ENCODE results near the gene VAX1.
A peak's percentile ranks its signal among the peaks of the same experiment; 100 is the strongest.

The VAX1 gene

GRCh38 chr10:117170244-117170643 is 32.2 kb upstream of the VAX1 start:
- H3K4me3 ChIP-seq (ENCODE audit: extremely low read depth, insufficient read depth, low read length, poor library complexity, severe bottlenecking) = no peak overlapping the region
- 17 to 19% methylated on average over 5 to 6 of the region's 6 CpGs for WGBS, 2 experiments (ENCODE audit: insufficient coverage in 2 of 2)
- no peaks in the 10 kb centered on the region for H3K36me3 ChIP-seq (ENCODE audit: control insufficient read depth, insufficient read depth, low read length)
- H3K9me3 ChIP-seq (ENCODE audit: control insufficient read depth, low read length) = no peaks in the 10 kb centered on the region
- H3K4me1 ChIP-seq (ENCODE audit: control insufficient read depth, insufficient read depth, low read length, poor library complexity, severe bottlenecking) = peaks cover 5% of the 10 kb centered on the region
- H3K27ac ChIP-seq (ENCODE audit: low read depth, low read length, severe bottlenecking) = no peak overlapping the region

GRCh38 chr10:117169480-117169879 is 31.4 kb upstream of the VAX1 start:
- no peaks in the 10 kb centered on the region for H3K9me3 ChIP-seq (ENCODE audit: control insufficient read depth, low read length)
- H3K27ac ChIP-seq (ENCODE audit: low read depth, low read length, severe bottlenecking) = no peak overlapping the region
- H3K36me3 ChIP-seq (ENCODE audit: control insufficient read depth, insufficient read depth, low read length) = no peaks in the 10 kb centered on the region
- peaks cover 3% of the 10 kb centered on the region for H3K4me1 ChIP-seq (ENCODE audit: control insufficient read depth, insufficient read depth, low read length, poor library complexity, severe bottlenecking)
- WGBS, 2 experiments (ENCODE audit: insufficient coverage in 2 of 2) = 42 to 53% methylated on average over 2 of the region's 2 CpGs
- no peak overlapping the region for H3K4me3 ChIP-seq (ENCODE audit: extremely low read depth, insufficient read depth, low read length, poor library complexity, severe bottlenecking)

- Histone ChIP-seq H3K4me1 (ENCODE audit: control insufficient read depth, insufficient read depth, low read length, poor library complexity, severe bottlenecking) (peaks cover 3% of the 10 kb centered on the region), H3K4me3 (ENCODE audit: extremely low read depth, insufficient read depth, low read length, poor library complexity, severe bottlenecking) (no peak overlapping the region), H3K27ac (ENCODE audit: low read depth, low read length, severe bottlenecking) (no peak overlapping the region), H3K36me3 (ENCODE audit: control insufficient read depth, insufficient read depth, low read length) (no peaks in the 10 kb centered on the region), H3K9me3 (ENCODE audit: control insufficient read depth, low read length) (no peaks in the 10 kb centered on the region)
- WGBS, 2 experiments (ENCODE audit: insufficient coverage in 2 of 2) = 3% methylated on average over 12 to 22 of the region's 25 CpGs
Measured at GRCh38 chr10:117168729-117169128, 30.7 kb upstream of the VAX1 start.

- Histone ChIP-seq H3K27ac (ENCODE audit: low read depth, low read length, severe bottlenecking) (no peak overlapping the region), H3K4me3 (ENCODE audit: extremely low read depth, insufficient read depth, low read length, poor library complexity, severe bottlenecking) (peak overlapping the region; percentile 26), H3K9me3 (ENCODE audit: control insufficient read depth, low read length) (no peaks in the 10 kb centered on the region), H3K36me3 (ENCODE audit: control insufficient read depth, insufficient read depth, low read length) (no peaks in the 10 kb centered on the region), H3K4me1 (ENCODE audit: control insufficient read depth, insufficient read depth, low read length, poor library complexity, severe bottlenecking) (peaks cover 7% of the 10 kb centered on the region)
- 1 to 5% methylated on average over 47 to 64 of the region's 75 CpGs for WGBS, 2 experiments (ENCODE audit: insufficient coverage in 2 of 2)
Measured at GRCh38 chr10:117167789-117168674, 30.0 kb upstream of the VAX1 start.

- H3K36me3 ChIP-seq (ENCODE audit: control insufficient read depth, insufficient read depth, low read length) = no peaks in the 10 kb centered on the region
- H3K4me3 ChIP-seq (ENCODE audit: extremely low read depth, insufficient read depth, low read length, poor library complexity, severe bottlenecking) = peak overlapping the region; percentile 26
- H3K9me3 ChIP-seq (ENCODE audit: control insufficient read depth, low read length) = no peaks in the 10 kb centered on the region
- peaks cover 7% of the 10 kb centered on the region for H3K4me1 ChIP-seq (ENCODE audit: control insufficient read depth, insufficient read depth, low read length, poor library complexity, severe bottlenecking)
- H3K27ac ChIP-seq (ENCODE audit: low read depth, low read length, severe bottlenecking) = no peak overlapping the region
- 18 to 22% methylated on average over 19 to 20 of the region's 21 CpGs for WGBS, 2 experiments (ENCODE audit: insufficient coverage in 2 of 2)
Measured at GRCh38 chr10:117167346-117167788, 29.3 kb upstream of the VAX1 start.

GRCh38 chr10:117166418-117167345 is 28.6 kb upstream of the VAX1 start:
- H3K4me1 ChIP-seq (ENCODE audit: control insufficient read depth, insufficient read depth, low read length, poor library complexity, severe bottlenecking) = peaks cover 7% of the 10 kb centered on the region
- no peaks in the 10 kb centered on the region for H3K9me3 ChIP-seq (ENCODE audit: control insufficient read depth, low read length)
- H3K27ac ChIP-seq (ENCODE audit: low read depth, low read length, severe bottlenecking) = no peak overlapping the region
- H3K4me3 ChIP-seq (ENCODE audit: extremely low read depth, insufficient read depth, low read length, poor library complexity, severe bottlenecking) = no peak overlapping the region
- WGBS, 2 experiments (ENCODE audit: insufficient coverage in 2 of 2) = 13 to 16% methylated on average over 25 to 30 of the region's 41 CpGs
- H3K36me3 ChIP-seq (ENCODE audit: control insufficient read depth, insufficient read depth, low read length) = no peaks in the 10 kb centered on the region

- Histone ChIP-seq H3K4me3 (ENCODE audit: extremely low read depth, insufficient read depth, low read length, poor library complexity, severe bottlenecking) (no peak overlapping the region), H3K4me1 (ENCODE audit: control insufficient read depth, insufficient read depth, low read length, poor library complexity, severe bottlenecking) (peaks cover 7% of the 10 kb centered on the region), H3K27ac (ENCODE audit: low read depth, low read length, severe bottlenecking) (no peak overlapping the region), H3K9me3 (ENCODE audit: control insufficient read depth, low read length) (no peaks in the 10 kb centered on the region), H3K36me3 (ENCODE audit: control insufficient read depth, insufficient read depth, low read length) (no peaks in the 10 kb centered on the region)
- WGBS, 2 experiments (ENCODE audit: insufficient coverage in 2 of 2) = 2 to 3% methylated on average over 44 to 45 of the region's 51 CpGs
Measured at GRCh38 chr10:117165538-117166417, 27.7 kb upstream of the VAX1 start.

- 4 to 5% methylated on average over 17 to 22 of the region's 32 CpGs for WGBS, 2 experiments (ENCODE audit: insufficient coverage in 2 of 2)
- Histone ChIP-seq H3K4me3 (ENCODE audit: extremely low read depth, insufficient read depth, low read length, poor library complexity, severe bottlenecking) (no peak overlapping the region), H3K4me1 (ENCODE audit: control insufficient read depth, insufficient read depth, low read length, poor library complexity, severe bottlenecking) (peaks cover 7% of the 10 kb centered on the region), H3K27ac (ENCODE audit: low read depth, low read length, severe bottlenecking) (no peak overlapping the region), H3K36me3 (ENCODE audit: control insufficient read depth, insufficient read depth, low read length) (no peaks in the 10 kb centered on the region), H3K9me3 (ENCODE audit: control insufficient read depth, low read length) (no peaks in the 10 kb centered on the region)
Measured at GRCh38 chr10:117164592-117165537, 26.8 kb upstream of the VAX1 start.

GRCh38 chr10:117163954-117164548 is 26.0 kb upstream of the VAX1 start:
- H3K4me1 ChIP-seq (ENCODE audit: control insufficient read depth, insufficient read depth, low read length, poor library complexity, severe bottlenecking) = peaks cover 7% of the 10 kb centered on the region
- H3K36me3 ChIP-seq (ENCODE audit: control insufficient read depth, insufficient read depth, low read length) = no peaks in the 10 kb centered on the region
- H3K27ac ChIP-seq (ENCODE audit: low read depth, low read length, severe bottlenecking) = no peak overlapping the region
- no peak overlapping the region for H3K4me3 ChIP-seq (ENCODE audit: extremely low read depth, insufficient read depth, low read length, poor library complexity, severe bottlenecking)
- H3K9me3 ChIP-seq (ENCODE audit: control insufficient read depth, low read length) = no peaks in the 10 kb centered on the region
- WGBS, 2 experiments (ENCODE audit: insufficient coverage in 2 of 2) = 0 to 3% methylated on average over 5 to 12 of the region's 16 CpGs

Data from mesodermal cell (in vitro differentiated cells).